ENCODE results near the gene UGT1A6.

GRCh38 chr2:233764761-233765160, 72.1 kb downstream of the UGT1A6 start:
- TF ChIP-seq CTCF (IDR thresholded peaks at IDR 0.05; ENCODE audit: low read depth, low read length) = no peak
- TF ChIP-seq EZH2phosphoT487 (IDR thresholded peaks at IDR 0.05; ENCODE audit: low read depth) = no peak
